Measurements from ENCODE around the gene CDKN2C.
"Not testable (repeated sequence)": the region's sequence is repeated elsewhere in the genome, so short reads cannot be mapped to it uniquely, and the experiment has no call there.

CDKN2C gene

DNA sequence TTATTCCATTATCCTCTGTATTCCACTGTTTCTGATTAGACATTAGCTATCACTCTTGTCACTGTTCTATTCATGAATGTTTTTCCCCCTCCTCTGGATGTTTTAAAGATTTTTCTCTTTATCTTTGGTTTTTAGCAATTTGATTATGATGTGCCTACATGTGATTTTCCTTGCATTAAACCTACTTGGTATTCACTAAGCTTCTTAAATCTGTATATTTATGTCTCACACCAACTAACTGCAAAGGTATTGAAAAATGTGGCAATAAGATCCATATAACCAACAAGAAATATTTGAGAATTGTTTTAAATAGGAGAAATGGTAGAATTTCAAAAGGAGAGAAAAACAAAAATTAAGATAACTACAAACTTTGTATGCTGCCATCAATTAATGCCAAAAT, 35.2 kb upstream of the CDKN2C start:
- Histone ChIP-seq H3K36me3 (ENCODE audit: control insufficient read depth in 5 of 5, insufficient read depth in 5 of 5, low read length in 5 of 5) (no peaks in the 10 kb centered on the region), H3K9ac (ENCODE audit: low read length in 5 of 5) (no peak overlapping the region), H3K4me1 (ENCODE audit: control insufficient read depth in 5 of 5, insufficient read depth in 5 of 5, low read length in 5 of 5) (peaks cover 0 to 12% (median 9%) of the 10 kb centered on the region in 5 donors), H3K9me3 (ENCODE audit: control insufficient read depth in 5 of 5, low read length in 5 of 5) (no peaks in the 10 kb centered on the region), H3K4me3 (ENCODE audit: low read depth in 1 of 5, low read length in 5 of 5) (no peak overlapping the region), H3K27me3 (ENCODE audit: control insufficient read depth in 5 of 5, insufficient read depth in 4 of 5, low read length in 5 of 5) (no peaks in the 10 kb centered on the region), H3K27ac (ENCODE audit: low read depth, low read length) (no peak overlapping the region)

DNA sequence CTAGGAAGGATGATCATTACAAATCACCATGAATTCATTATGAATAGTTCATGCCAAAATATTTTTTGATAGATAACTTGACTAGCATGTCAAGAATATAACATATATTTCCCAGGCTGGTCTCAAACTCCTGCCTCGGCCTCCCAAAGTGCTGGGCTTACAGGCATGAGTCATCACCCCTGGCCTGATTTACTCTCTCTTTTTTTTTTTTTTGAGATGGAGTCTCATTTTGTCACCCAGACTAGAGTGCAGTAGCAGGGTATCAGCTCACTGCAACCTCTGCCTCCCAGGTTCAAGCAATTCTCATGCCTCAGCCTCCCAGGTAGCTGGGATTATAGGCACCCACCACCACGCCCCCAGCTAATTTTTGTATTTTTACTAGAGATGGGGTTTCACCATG, 34.8 kb upstream of the CDKN2C start:
- H3K27ac ChIP-seq (ENCODE audit: low read depth, low read length); H3K4me3 ChIP-seq (ENCODE audit: low read depth in 1 of 5, low read length in 5 of 5); H3K9ac ChIP-seq (ENCODE audit: low read length in 5 of 5); H3K36me3 ChIP-seq (ENCODE audit: control insufficient read depth in 5 of 5, insufficient read depth in 5 of 5, low read length in 5 of 5); H3K27me3 ChIP-seq (ENCODE audit: control insufficient read depth in 5 of 5, insufficient read depth in 4 of 5, low read length in 5 of 5); H3K9me3 ChIP-seq (ENCODE audit: control insufficient read depth in 5 of 5, low read length in 5 of 5): not testable (repeated sequence)
- peaks cover 0 to 12% (median 9%) of the 10 kb centered on the region in 5 donors for H3K4me1 ChIP-seq (ENCODE audit: control insufficient read depth in 5 of 5, insufficient read depth in 5 of 5, low read length in 5 of 5)

DNA sequence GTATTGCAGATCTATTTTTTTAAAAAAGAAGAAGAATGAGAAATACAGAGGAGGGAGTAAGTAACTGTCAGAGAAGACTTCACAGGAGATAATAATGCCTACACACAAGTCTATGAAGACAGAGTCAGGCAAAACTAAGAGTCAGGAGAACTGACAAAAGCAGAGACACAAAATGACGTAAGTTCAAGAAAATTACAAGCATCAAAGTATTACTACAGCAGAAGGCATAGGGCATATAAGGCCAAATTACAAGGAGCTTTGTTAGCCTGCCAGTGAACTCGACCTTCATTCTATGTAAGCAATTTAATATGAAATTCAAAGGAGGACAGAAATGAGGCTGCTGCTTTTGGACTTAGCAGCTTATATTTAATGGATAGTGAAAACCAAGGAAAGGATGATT, 33.7 kb upstream of the CDKN2C start:
- H3K9me3 ChIP-seq (ENCODE audit: control insufficient read depth in 5 of 5, low read length in 5 of 5): no peaks in the 10 kb centered on the region

DNA sequence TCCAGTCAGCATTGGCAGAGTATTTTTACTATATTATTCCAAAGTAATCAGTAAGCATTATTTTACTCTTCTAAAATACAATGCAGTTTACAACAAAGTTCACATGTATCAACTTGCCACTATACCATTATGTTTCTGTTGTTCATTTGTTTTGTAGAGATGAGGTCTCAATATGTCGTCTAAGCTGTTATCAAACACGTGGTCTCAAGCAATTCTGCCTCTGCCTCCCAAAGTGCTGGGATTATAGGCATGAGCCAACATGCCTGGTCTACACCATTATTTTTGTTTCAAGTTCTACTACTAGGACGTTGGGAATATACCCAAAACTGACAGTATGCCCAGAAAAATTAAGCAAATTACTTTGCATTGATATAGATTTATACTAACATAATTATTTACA, 29.8 kb upstream of the CDKN2C start:
- Histone ChIP-seq H3K9ac (ENCODE audit: low read length in 5 of 5) (no peak overlapping the region), H3K4me3 (ENCODE audit: low read depth in 1 of 5, low read length in 5 of 5) (no peak overlapping the region)

More for the DNA sequence above, 33.7 kb upstream of the CDKN2C start:
- no peaks in the 10 kb centered on the region for H3K36me3 ChIP-seq (ENCODE audit: control insufficient read depth in 5 of 5, insufficient read depth in 5 of 5, low read length in 5 of 5)
- H3K4me1 ChIP-seq (ENCODE audit: control insufficient read depth in 5 of 5, insufficient read depth in 5 of 5, low read length in 5 of 5): peaks cover 0 to 12% (median 9%) of the 10 kb centered on the region in 5 donors
- peak overlapping the region in 1 of 5 donors; percentile 7 for H3K9ac ChIP-seq (ENCODE audit: low read length in 5 of 5)
- no peaks in the 10 kb centered on the region for H3K27me3 ChIP-seq (ENCODE audit: control insufficient read depth in 5 of 5, insufficient read depth in 4 of 5, low read length in 5 of 5)
- no peak overlapping the region for H3K4me3 ChIP-seq (ENCODE audit: low read depth in 1 of 5, low read length in 5 of 5)
- H3K27ac ChIP-seq (ENCODE audit: low read depth, low read length): no peak overlapping the region

DNA sequence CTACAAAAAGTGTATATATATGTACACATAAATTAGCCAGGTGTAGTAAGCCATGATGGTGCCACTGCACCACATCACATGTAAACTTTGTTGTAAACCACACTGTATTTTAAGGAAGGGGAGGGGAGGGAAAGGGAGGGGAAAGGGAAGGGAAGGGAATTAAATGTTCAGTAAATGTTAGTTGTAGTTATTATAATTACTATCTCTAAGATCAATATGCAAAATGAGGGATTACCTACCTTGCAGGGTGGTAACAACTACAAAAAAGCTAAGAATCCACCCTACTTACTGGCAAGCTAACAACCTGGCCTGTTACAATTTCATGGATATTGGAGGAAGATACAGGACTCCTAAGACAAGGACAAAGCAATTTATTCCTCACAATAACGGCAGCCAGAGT, 27.7 kb upstream of the CDKN2C start:
- Histone ChIP-seq H3K27me3 (ENCODE audit: control insufficient read depth in 5 of 5, insufficient read depth in 4 of 5, low read length in 5 of 5) (no peaks in the 10 kb centered on the region), H3K9me3 (ENCODE audit: control insufficient read depth in 5 of 5, low read length in 5 of 5) (no peaks in the 10 kb centered on the region), H3K4me3 (ENCODE audit: low read depth in 1 of 5, low read length in 5 of 5) (no peak overlapping the region), H3K4me1 (ENCODE audit: control insufficient read depth in 5 of 5, insufficient read depth in 5 of 5, low read length in 5 of 5) (peaks cover 0 to 7% (median 3%) of the 10 kb centered on the region in 5 donors), H3K36me3 (ENCODE audit: control insufficient read depth in 5 of 5, insufficient read depth in 5 of 5, low read length in 5 of 5) (peaks cover 0 to 3% (median 0%) of the 10 kb centered on the region in 5 donors), H3K9ac (ENCODE audit: low read length in 5 of 5) (no peak overlapping the region), H3K27ac (ENCODE audit: low read depth, low read length) (no peak overlapping the region)

More for the DNA sequence above, 29.8 kb upstream of the CDKN2C start:
- Histone ChIP-seq H3K27me3 (ENCODE audit: control insufficient read depth in 5 of 5, insufficient read depth in 4 of 5, low read length in 5 of 5) (no peaks in the 10 kb centered on the region), H3K27ac (ENCODE audit: low read depth, low read length) (no peak overlapping the region), H3K4me1 (ENCODE audit: control insufficient read depth in 5 of 5, insufficient read depth in 5 of 5, low read length in 5 of 5) (peaks cover 0 to 12% (median 10%) of the 10 kb centered on the region in 5 donors), H3K9me3 (ENCODE audit: control insufficient read depth in 5 of 5, low read length in 5 of 5) (no peaks in the 10 kb centered on the region), H3K36me3 (ENCODE audit: control insufficient read depth in 5 of 5, insufficient read depth in 5 of 5, low read length in 5 of 5) (peaks cover 0 to 3% (median 0%) of the 10 kb centered on the region in 5 donors)

DNA sequence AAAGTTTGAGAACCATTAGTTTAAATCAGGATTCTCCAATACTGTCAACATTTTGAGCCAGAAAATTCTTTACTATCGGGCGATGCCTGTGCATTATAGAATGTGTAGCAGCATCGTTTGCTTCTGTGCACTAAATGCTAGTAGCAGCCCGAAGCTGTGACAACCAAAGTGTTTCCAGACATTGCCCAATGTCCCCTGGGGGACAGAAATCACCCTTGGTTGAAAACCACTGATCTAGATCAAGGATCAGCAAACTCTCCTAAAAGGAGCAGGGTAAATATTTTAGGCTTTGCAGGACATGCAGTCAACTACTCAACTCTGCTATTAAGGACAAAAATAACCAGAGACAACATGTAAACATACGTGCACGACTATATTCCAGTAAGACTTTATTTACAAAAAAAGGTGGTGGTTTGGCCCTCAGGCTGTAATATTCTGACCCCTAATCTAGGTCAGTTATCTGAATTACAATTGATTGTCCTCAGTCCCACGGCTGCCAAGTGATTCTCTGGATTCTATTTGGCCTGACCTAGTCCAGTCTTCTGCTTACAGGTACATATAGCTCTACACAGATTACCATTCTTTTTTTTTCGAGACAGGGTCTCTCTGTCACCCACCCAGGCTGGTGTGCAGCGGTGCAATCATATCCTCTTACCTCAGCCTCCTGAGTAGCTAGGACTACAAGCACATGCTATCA, 20.6 kb upstream of the CDKN2C start:
- no peaks in the 10 kb centered on the region for H3K36me3 ChIP-seq (ENCODE audit: control insufficient read depth in 5 of 5, insufficient read depth in 5 of 5, low read length in 5 of 5)
- no peaks in the 10 kb centered on the region for H3K9me3 ChIP-seq (ENCODE audit: control insufficient read depth in 5 of 5, low read length in 5 of 5)
- H3K4me3 ChIP-seq (ENCODE audit: low read depth in 1 of 5, low read length in 5 of 5): peak overlapping the region in 1 of 5 donors; percentile 4
- H3K9ac ChIP-seq (ENCODE audit: low read length in 5 of 5): no peak overlapping the region
- H3K27me3 ChIP-seq (ENCODE audit: control insufficient read depth in 5 of 5, insufficient read depth in 4 of 5, low read length in 5 of 5): no peaks in the 10 kb centered on the region
- no peak overlapping the region for H3K27ac ChIP-seq (ENCODE audit: low read depth, low read length)
- peaks cover 0 to 29% (median 23%) of the 10 kb centered on the region in 5 donors for H3K4me1 ChIP-seq (ENCODE audit: control insufficient read depth in 5 of 5, insufficient read depth in 5 of 5, low read length in 5 of 5)

DNA sequence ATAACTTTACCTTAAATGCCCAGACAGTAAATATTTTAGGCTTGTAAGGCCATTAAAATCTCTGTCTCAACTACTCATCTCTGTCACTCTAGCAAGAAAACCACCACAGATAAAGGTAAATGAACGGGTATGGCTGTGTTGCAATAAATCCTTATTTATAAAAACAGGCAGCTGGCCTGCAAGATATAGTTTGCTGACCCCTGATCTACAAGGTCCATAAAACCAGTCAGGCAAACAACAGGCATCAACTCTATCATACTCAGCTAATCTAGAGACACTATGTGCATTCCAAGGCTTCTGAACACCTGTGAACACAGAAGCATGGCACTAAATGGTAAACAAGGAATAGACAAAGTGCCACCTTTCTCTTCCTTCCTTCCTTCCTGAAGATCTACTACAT, 19.6 kb upstream of the CDKN2C start:
- Histone ChIP-seq H3K27ac (ENCODE audit: low read depth, low read length) (no peak overlapping the region), H3K4me3 (ENCODE audit: low read depth in 1 of 5, low read length in 5 of 5) (no peak overlapping the region), H3K9me3 (ENCODE audit: control insufficient read depth in 5 of 5, low read length in 5 of 5) (no peaks in the 10 kb centered on the region), H3K27me3 (ENCODE audit: control insufficient read depth in 5 of 5, insufficient read depth in 4 of 5, low read length in 5 of 5) (no peaks in the 10 kb centered on the region), H3K4me1 (ENCODE audit: control insufficient read depth in 5 of 5, insufficient read depth in 5 of 5, low read length in 5 of 5) (peaks cover 0 to 29% (median 20%) of the 10 kb centered on the region in 5 donors), H3K9ac (ENCODE audit: low read length in 5 of 5) (no peak overlapping the region), H3K36me3 (ENCODE audit: control insufficient read depth in 5 of 5, insufficient read depth in 5 of 5, low read length in 5 of 5) (no peaks in the 10 kb centered on the region)

DNA sequence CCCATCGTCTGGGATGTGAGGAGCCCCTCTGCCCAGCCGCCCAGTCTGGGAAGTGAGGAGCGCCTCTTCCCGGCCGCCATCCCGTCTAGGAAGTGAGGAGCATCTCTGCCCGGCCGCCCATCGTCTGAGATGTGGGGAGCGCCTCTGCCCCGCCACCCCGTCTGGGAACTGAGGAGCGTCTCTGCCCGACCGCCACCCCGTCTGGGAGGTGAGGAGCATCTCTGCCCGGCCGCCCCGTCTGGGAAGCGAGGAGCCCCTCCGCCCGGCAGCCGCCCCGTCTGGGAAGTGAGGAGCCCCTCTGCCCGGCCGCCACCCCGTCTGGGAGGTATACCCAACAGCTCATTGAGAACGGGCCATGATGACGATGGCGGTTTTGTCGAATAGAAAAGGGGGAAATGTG, 17.5 kb upstream of the CDKN2C start:
- not testable (repeated sequence) for H3K4me3 ChIP-seq (ENCODE audit: low read depth in 1 of 5, low read length in 5 of 5); H3K27ac ChIP-seq (ENCODE audit: low read depth, low read length); H3K9me3 ChIP-seq (ENCODE audit: control insufficient read depth in 5 of 5, low read length in 5 of 5); H3K27me3 ChIP-seq (ENCODE audit: control insufficient read depth in 5 of 5, insufficient read depth in 4 of 5, low read length in 5 of 5); H3K36me3 ChIP-seq (ENCODE audit: control insufficient read depth in 5 of 5, insufficient read depth in 5 of 5, low read length in 5 of 5); H3K9ac ChIP-seq (ENCODE audit: low read length in 5 of 5)
- H3K4me1 ChIP-seq (ENCODE audit: control insufficient read depth in 5 of 5, insufficient read depth in 5 of 5, low read length in 5 of 5): peaks cover 0 to 23% (median 20%) of the 10 kb centered on the region in 5 donors

DNA sequence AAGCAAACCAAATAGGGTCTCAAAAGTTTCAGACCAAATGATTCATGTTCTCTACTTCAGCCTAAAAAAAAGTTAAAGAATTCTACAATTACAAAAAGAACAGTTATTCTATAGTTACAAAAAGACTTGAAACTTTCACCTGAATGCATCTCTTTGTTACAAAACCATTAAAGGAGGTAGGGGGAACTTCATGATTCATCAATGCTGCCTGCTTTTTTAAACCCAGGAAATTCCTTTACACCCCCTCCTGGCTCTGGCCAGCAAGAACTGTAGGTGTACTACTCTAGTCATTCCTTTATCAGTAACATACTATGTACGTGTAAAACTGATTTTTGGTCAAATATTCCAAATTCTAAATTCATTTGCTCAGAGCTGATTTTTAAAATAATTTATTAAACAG, 14.9 kb upstream of the CDKN2C start:
- Histone ChIP-seq H3K27ac (ENCODE audit: low read depth, low read length) (no peak overlapping the region), H3K27me3 (ENCODE audit: control insufficient read depth in 5 of 5, insufficient read depth in 4 of 5, low read length in 5 of 5) (no peaks in the 10 kb centered on the region), H3K4me3 (ENCODE audit: low read depth in 1 of 5, low read length in 5 of 5) (no peak overlapping the region), H3K9ac (ENCODE audit: low read length in 5 of 5) (no peak overlapping the region), H3K4me1 (ENCODE audit: control insufficient read depth in 5 of 5, insufficient read depth in 5 of 5, low read length in 5 of 5) (peaks cover 0 to 16% (median 16%) of the 10 kb centered on the region in 5 donors), H3K36me3 (ENCODE audit: control insufficient read depth in 5 of 5, insufficient read depth in 5 of 5, low read length in 5 of 5) (no peaks in the 10 kb centered on the region), H3K9me3 (ENCODE audit: control insufficient read depth in 5 of 5, low read length in 5 of 5) (no peaks in the 10 kb centered on the region)

DNA sequence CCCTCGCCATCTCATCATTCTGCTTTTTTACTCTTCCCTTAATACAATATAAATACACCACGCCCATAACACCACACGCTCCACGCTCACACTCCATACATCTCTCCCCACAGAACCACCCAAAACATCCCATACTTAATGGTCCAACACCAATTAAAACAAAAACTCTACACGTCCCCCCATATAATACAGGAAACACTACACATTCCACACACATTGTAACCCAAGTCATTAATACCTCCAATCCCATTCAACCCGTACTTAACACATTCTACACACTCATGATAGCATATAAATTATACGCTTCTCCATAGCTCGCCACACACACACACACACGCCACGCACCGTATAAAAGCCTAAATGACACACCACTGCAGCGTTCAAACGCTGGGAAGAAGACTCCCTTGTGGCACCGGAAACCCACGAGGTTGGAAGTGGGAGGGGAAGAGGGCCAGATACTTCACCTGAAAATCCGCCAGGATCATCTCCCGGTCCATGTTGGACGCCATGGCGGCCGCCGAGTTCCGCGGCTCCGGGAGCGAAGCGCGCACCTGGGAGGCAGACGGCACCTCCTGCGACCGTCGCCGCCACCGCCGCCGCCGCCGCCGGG, 10.6 kb upstream of the CDKN2C start:
- no peaks in the 10 kb centered on the region for H3K9me3 ChIP-seq (ENCODE audit: control insufficient read depth in 5 of 5, low read length in 5 of 5)
- peak overlapping the region; percentile 20 to 95 (median 93) for H3K9ac ChIP-seq (ENCODE audit: low read length in 5 of 5)
- H3K27me3 ChIP-seq (ENCODE audit: control insufficient read depth in 5 of 5, insufficient read depth in 4 of 5, low read length in 5 of 5): no peaks in the 10 kb centered on the region
- peak overlapping the region; percentile 77 to 97 (median 94) for H3K4me3 ChIP-seq (ENCODE audit: low read depth in 1 of 5, low read length in 5 of 5)
- H3K36me3 ChIP-seq (ENCODE audit: control insufficient read depth in 5 of 5, insufficient read depth in 5 of 5, low read length in 5 of 5): no peaks in the 10 kb centered on the region
- peak overlapping the region; percentile 85 for H3K27ac ChIP-seq (ENCODE audit: low read depth, low read length)
- peaks cover 0 to 17% (median 15%) of the 10 kb centered on the region in 5 donors for H3K4me1 ChIP-seq (ENCODE audit: control insufficient read depth in 5 of 5, insufficient read depth in 5 of 5, low read length in 5 of 5)
